ENCODE data around the gene SEMA6B. TPM values are rescaled to one million over a fixed set of nuclear protein-coding genes. Genes with fewer than 3 reads are reported as not detected.
A peak's percentile ranks its signal among the peaks of the same experiment; 100 is the strongest.

The SEMA6B gene
- total and polyA plus RNA-seq, 10 donors, result 5.5 to 85.0 (median 46.5) TPM

DNA sequence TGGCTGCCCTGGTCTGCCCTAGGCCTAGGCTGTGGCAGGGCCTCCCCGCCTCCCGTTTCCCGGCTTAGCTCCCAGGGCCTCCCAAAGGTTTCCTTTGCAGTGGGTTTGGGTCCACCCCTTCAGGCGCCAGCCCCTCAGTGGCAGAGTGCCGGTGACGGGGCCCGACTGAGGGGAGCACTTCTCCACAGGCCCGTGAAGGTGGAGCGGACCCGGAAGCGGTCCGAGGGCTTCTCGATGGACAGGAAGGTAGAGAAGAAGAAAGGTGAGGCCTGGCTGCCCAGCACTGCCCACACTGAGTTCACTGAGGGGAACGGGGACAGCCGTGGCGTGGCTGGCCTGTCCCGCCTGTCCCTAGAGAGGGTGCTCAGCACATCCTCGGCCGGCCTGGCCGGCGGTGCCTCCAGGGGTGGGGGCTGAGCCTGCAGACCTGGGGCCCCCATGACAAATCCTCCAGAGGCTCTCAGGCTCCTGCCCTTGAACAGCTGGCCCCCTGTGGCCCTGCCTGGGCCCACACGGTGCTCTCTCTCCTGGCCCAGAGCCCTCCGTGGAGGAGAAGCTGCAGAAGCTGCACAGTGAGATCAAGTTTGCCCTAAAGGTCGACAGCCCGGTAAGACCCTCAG lies 61.6 kb downstream of the SEMA6B start:
- DNase-seq, result no peak
- H3K27me3 ChIP-seq (replicated peaks in 1 of 7), result no peaks in the 10 kb centered on the region
- WGBS, 5 donors, result 92 to 96% (median 92%) methylated on average over 18 to 25 of the region's 25 CpGs
- TF ChIP-seq, protein P1, sequence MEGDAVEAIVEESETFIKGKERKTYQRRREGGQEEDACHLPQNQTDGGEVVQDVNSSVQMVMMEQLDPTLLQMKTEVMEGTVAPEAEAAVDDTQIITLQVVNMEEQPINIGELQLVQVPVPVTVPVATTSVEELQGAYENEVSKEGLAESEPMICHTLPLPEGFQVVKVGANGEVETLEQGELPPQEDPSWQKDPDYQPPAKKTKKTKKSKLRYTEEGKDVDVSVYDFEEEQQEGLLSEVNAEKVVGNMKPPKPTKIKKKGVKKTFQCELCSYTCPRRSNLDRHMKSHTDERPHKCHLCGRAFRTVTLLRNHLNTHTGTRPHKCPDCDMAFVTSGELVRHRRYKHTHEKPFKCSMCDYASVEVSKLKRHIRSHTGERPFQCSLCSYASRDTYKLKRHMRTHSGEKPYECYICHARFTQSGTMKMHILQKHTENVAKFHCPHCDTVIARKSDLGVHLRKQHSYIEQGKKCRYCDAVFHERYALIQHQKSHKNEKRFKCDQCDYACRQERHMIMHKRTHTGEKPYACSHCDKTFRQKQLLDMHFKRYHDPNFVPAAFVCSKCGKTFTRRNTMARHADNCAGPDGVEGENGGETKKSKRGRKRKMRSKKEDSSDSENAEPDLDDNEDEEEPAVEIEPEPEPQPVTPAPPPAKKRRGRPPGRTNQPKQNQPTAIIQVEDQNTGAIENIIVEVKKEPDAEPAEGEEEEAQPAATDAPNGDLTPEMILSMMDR (IDR thresholded peaks at IDR 0.05 in 8 of 11, conservative IDR thresholded peaks at IDR 0.05 in 3 of 11), result no peak
- TF ChIP-seq POLR2AphosphoS5 (IDR thresholded peaks at IDR 0.05), result peak in 1 of 3 donors; percentile 8
- no peaks in the 10 kb centered on the region for H3K4me1 ChIP-seq
- intact Hi-C loops (cut with DNase I; ENCODE audit: low total_unique reads), result no loop called here
- H3K4me3 ChIP-seq, result no peak overlapping the region
- H3K27ac ChIP-seq, result no peak overlapping the region
- H3K9me3 ChIP-seq, result no peaks in the 10 kb centered on the region
- peaks cover 0 to 99% (median 90%) of the 10 kb centered on the region in 6 donors for H3K36me3 ChIP-seq

DNA sequence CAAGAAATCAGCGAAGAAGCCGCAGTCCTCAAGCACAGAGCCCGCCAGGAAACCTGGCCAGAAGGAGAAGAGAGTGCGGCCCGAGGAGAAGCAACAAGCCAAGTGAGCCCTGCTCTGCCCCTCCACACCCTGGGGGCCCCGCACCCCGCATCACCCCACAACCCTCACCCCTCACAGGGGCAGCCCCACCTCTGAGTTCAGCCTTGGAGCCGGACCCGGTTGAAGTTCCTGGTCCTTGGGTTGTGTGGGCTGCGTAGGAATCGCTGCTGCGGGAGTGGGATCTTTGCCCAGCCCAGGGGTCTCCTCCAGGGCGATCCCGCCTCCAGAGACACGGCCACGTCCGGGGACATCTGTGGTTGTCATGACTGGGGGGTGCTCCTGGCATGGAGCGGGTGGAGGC lies 63.2 kb downstream of the SEMA6B start:
- no peak for DNase-seq
- Histone ChIP-seq H3K9me3 (no peaks in the 10 kb centered on the region), H3K27me3 (replicated peaks in 1 of 7) (no peaks in the 10 kb centered on the region), H3K4me1 (no peaks in the 10 kb centered on the region), H3K36me3 (peaks cover 0 to 94% (median 83%) of the 10 kb centered on the region in 6 donors), H3K27ac (no peak overlapping the region), H3K4me3 (no peak overlapping the region)
- WGBS, 5 donors, result 87 to 100% (median 91%) methylated on average over 5 to 18 of the region's 18 CpGs
- intact Hi-C loops (cut with DNase I; ENCODE audit: low total_unique reads), result no loop called here
- TF ChIP-seq, protein P1 (IDR thresholded peaks at IDR 0.05 in 8 of 11, conservative IDR thresholded peaks at IDR 0.05 in 3 of 11), result no peak
- TF ChIP-seq POLR2AphosphoS5 (IDR thresholded peaks at IDR 0.05) (no peak), POLR2A (IDR thresholded peaks at IDR 0.05) (no peak)

DNA sequence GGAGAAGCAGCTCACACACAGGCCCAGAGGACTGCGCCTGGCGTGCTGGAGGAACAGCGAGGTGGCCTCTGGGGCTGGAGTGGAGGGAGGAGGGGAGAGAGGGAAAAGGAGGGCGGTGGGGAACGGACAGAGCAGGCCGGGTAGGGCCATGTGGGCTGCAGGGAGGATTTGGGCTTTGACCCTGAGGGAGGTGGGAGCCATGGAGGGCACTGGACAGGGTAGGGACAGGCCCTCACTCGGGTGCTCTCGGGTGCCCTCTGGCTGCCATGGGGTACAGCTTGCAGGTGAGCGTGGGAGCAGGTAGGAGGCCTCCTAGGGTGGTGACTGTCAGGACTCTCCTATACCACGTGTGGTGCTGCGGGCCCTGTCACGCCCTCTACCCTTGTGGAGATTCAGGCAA lies 64.0 kb downstream of the SEMA6B start:
- 83 to 94% (median 92%) methylated on average over 12 of the region's 12 CpGs for WGBS, 5 donors
- Histone ChIP-seq H3K27me3 (replicated peaks in 1 of 7) (no peaks in the 10 kb centered on the region), H3K4me3 (no peak overlapping the region), H3K36me3 (peaks cover 0 to 94% (median 77%) of the 10 kb centered on the region in 6 donors), H3K27ac (no peak overlapping the region), H3K9me3 (no peaks in the 10 kb centered on the region), H3K4me1 (no peaks in the 10 kb centered on the region)
- DNase-seq, result no peak
- intact Hi-C loops (cut with DNase I; ENCODE audit: low total_unique reads), result no loop called here
- TF ChIP-seq POLR2AphosphoS5 (IDR thresholded peaks at IDR 0.05) (peak in 1 of 3 donors; percentile 22), POLR2A (IDR thresholded peaks at IDR 0.05) (no peak)
- TF ChIP-seq, protein P1 (IDR thresholded peaks at IDR 0.05 in 8 of 11, conservative IDR thresholded peaks at IDR 0.05 in 3 of 11), result no peak

DNA sequence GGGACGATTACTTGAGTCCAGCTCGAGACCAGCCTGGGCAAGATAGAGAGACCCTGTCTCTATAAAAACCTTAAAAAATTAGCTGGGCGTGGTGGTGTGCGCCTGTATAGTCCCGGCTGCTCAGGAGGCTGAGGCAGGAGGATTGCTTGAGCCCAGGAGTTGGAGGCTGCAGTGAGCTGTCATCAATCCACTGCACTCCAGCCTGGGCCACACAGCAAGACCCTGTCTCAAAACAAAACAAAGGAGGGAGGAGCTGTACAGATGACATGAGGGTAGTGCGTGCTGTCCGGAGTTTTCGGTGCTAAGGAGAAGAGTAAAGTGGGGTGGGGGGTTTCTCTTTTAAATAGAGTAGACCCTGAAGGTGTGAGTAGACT lies 64.8 kb downstream of the SEMA6B start:
- intact Hi-C loops (cut with DNase I; ENCODE audit: low total_unique reads), result no loop called here
- Histone ChIP-seq H3K4me3 (no peak overlapping the region), H3K27me3 (replicated peaks in 1 of 7) (no peaks in the 10 kb centered on the region), H3K36me3 (peaks cover 0 to 94% (median 78%) of the 10 kb centered on the region in 6 donors), H3K9me3 (no peaks in the 10 kb centered on the region), H3K4me1 (no peaks in the 10 kb centered on the region), H3K27ac (no peak overlapping the region)
- WGBS, 5 donors, result 92 to 99% (median 97%) methylated on average over 8 of the region's 8 CpGs
- TF ChIP-seq POLR2AphosphoS5 (IDR thresholded peaks at IDR 0.05), result no peak
- TF ChIP-seq, protein P1 (IDR thresholded peaks at IDR 0.05 in 8 of 11, conservative IDR thresholded peaks at IDR 0.05 in 3 of 11), result no peak
- TF ChIP-seq POLR2A (IDR thresholded peaks at IDR 0.05), result no peak
- no peak for DNase-seq

Data from spleen (tissue), 11 donors.